Measurements from ENCODE around the gene PLEKHG5. TPM values are rescaled to one million over a fixed set of nuclear protein-coding genes. Genes with fewer than 3 reads are reported as not detected.

PLEKHG5 gene
- total RNA-seq, 1 experiment from 2014 or later: 0.86 TPM

- CTCF ChIA-PET: no interaction called here
- intact Hi-C loops (cut with micrococcal nuclease; ENCODE audit: unreplicated experiment): no loop called here
These were observed 73.4 kb downstream of the PLEKHG5 start for GRCh38 chr1:6417961-6418667.

More at GRCh38 chr1:6417961-6418667, 73.4 kb downstream of the PLEKHG5 start:
- H3K9me3 ChIP-seq (ENCODE audit: low read depth, low read length, poor library complexity, severe bottlenecking): no peaks in the 10 kb centered on the region
- BruUV-seq (replicated peaks): no TSS peak
- peaks cover 12% of the 10 kb centered on the region for H3K4me1 ChIP-seq (ENCODE audit: insufficient read depth, low read length, poor library complexity, severe bottlenecking)
- POLR2A ChIA-PET (ENCODE audit: low non-redundant PET): no interaction called here
- H3K27me3 ChIP-seq (replicated peaks; ENCODE audit: insufficient read depth, low read depth, low read length, poor library complexity): peaks cover 87% of the 10 kb centered on the region
- no peak for TF ChIP-seq EZH2 (IDR thresholded peaks at IDR 0.05; ENCODE audit: borderline replicate concordance, low read depth, low read length, poor library complexity, severe bottlenecking)
- TF ChIP-seq CTCF (conservative IDR thresholded peaks at IDR 0.05; ENCODE audit: low read depth, low read length): no peak
- no peak overlapping the region for H3K4me3 ChIP-seq (ENCODE audit: low read depth, low read length, poor library complexity, severe bottlenecking)
- no peak for DNase-seq (ENCODE audit: low spot score)
- no peak overlapping the region for H3K27ac ChIP-seq (ENCODE audit: low read depth, low read length, poor library complexity, severe bottlenecking)
- no peaks in the 10 kb centered on the region for H3K36me3 ChIP-seq (ENCODE audit: insufficient read depth, low read length, poor library complexity, severe bottlenecking)

Small RNA genes lying within 50 kb of the gene (microRNA-seq; reads per million reads assigned to microRNA genes)
- not detected for gene MIR4252

Other genes with a start within 250 kb of the PLEKHG5 start
- not detected in 2 replicates for gene HES3, start 247.5 kb downstream of the PLEKHG5 start, total RNA-seq (2021)
- gene GPR153, start 230.6 kb downstream of the PLEKHG5 start, total RNA-seq (2021): 8.4 and 11.7 TPM in 2 replicates
- gene ACOT7, start 97.9 kb downstream of the PLEKHG5 start, total RNA-seq (2021): 129 and 132 TPM in 2 replicates
- not detected in 2 replicates for gene HES2, start 71.7 kb downstream of the PLEKHG5 start, total RNA-seq (2021)
- not detected in 2 replicates for gene ESPN, start 66.9 kb downstream of the PLEKHG5 start, total RNA-seq (2021)
- gene TNFRSF25, start 25.5 kb downstream of the PLEKHG5 start, total RNA-seq (2021): 0.97 and 1.5 TPM in 2 replicates
- gene NOL9, start 62.8 kb upstream of the PLEKHG5 start, total RNA-seq (2021): 48.5 and 55.6 TPM in 2 replicates
- gene TAS1R1, start 63.6 kb upstream of the PLEKHG5 start, total RNA-seq (2021): not detected in 2 replicates
- gene ZBTB48, start 88.3 kb upstream of the PLEKHG5 start, total RNA-seq (2021): 29.9 and 35.3 TPM in 2 replicates
- 29.4 and 38.0 TPM in 2 replicates for gene KLHL21, start 111.2 kb upstream of the PLEKHG5 start, total RNA-seq (2021)
- gene PHF13, start 122.1 kb upstream of the PLEKHG5 start, total RNA-seq (2021): 37.8 and 44.2 TPM in 2 replicates
- 23.6 and 27.9 TPM in 2 replicates for gene THAP3, start 133.2 kb upstream of the PLEKHG5 start, total RNA-seq (2021)
- 94.2 and 106 TPM in 2 replicates for gene DNAJC11, start 210.1 kb upstream of the PLEKHG5 start, total RNA-seq (2021)